Mucosa of descending colon (tissue), 3 donors: ENCODE measurements around the gene NAA11. TPM values are rescaled to one million over a fixed set of nuclear protein-coding genes. Genes with fewer than 3 reads are reported as not detected.

Experiments
- ATAC-seq: fragments of 200-7000 bp; cut with Tn5 transposase; one replicate; pipeline ENCODE4 v1.9.1; 2020; ENCODE audit warnings: mild to moderate bottlenecking, moderate library complexity
- DNase-seq, 3 donors: peaks; one replicate each; pipeline ENCODE4 v3.0.0-alpha.2; 2020
- H3K36me3 ChIP-seq: fragments of 200-600 bp; one replicate; pipeline ENCODE4 v1.8.0; 2021; ENCODE audit warnings: low read depth, mild to moderate bottlenecking
- H3K4me1 ChIP-seq: fragments of 200-600 bp; one replicate; pipeline ENCODE4 v1.8.0; 2021; ENCODE audit warnings: low read depth, mild to moderate bottlenecking
- H3K4me3 ChIP-seq: fragments of 200-600 bp; one replicate; pipeline ENCODE4 v1.8.0; 2021; ENCODE audit warnings: mild to moderate bottlenecking
- H3K9me3 ChIP-seq: fragments of 200-600 bp; one replicate; pipeline ENCODE4 v1.8.0; 2021; ENCODE audit warnings: mild to moderate bottlenecking
- CTCF ChIP-seq: fragments of 200-600 bp; IDR thresholded peaks from one replicate; pipeline ENCODE4 v1.8.0; 2022; ENCODE audit warnings: antibody characterized with exemption, mild to moderate bottlenecking
- intact Hi-C, 2 donors: fragments of 100-400 bp; cut with DNase I in 1 of 2; cut with micrococcal nuclease in 1 of 2; formaldehyde crosslinking; loops; one replicate each; pipeline versions ENCODE4 v1.11.0 to v1.11.1; 2022; cut with DNase I, micrococcal nuclease
- total RNA-seq, 3 donors: library from RNA; stranded (reverse); fragmentation: NEBNext Ultra II Directional in 2 of 3; extraction: Animal tissue kit (Norgen Biotek cat#: 25700) in 2 of 3; gene quantifications; one replicate each; pipeline versions ENCODE4 v1.2.1 to v1.2.4, GENCODE V29; 2021 to 2023
- donor health status: DM: no; HTN: no; CAD: no; lungs with moderate emphysema.
- donor health status: DM: no; HTN: no; CAD: no.
- donor health status: DM: no; HTN: yes; CAD: no.

NAA11 gene
- total RNA-seq, 3 donors from 2014 or later: not detected

DNA sequence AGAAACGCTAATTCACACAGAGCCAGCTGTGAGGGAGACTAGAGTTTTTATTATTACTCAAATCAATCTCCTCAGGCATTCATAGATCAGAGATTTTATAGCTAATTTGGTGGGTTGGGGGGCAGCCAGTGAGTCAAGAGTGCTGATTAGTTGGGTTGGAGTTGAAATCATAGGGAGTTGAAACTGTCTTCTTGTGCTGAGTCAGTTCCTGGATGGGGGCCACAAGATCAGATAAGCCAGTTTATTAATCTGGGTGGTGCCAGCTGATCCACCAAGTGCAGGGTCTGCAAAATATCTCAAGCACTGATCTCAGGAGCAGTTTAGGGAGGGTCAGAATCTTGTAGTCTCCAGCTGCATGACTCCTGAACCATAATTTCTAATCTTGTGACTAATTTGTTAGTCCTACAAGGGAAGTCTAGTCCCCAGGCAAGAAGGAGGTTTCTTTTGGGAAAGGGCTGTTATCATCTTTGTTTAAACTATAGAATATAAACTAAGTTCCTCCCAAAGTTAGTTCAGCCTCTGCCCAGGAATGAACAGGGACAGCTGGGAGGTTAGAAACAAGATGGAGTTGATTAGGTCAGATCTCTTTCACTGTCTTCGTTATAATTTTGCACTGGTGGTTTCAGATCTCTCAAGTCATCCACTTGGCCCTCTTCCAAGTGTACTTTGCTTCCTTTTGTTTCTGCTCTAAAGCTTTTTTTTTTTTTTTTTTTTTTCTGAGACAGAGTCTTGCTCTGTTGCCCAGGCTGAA is 5.4 kb upstream of the NAA11 start:
- intact Hi-C loops: no loop called here
- Histone ChIP-seq H3K36me3 (no peaks in the 10 kb centered on the region), H3K4me1 (no peaks in the 10 kb centered on the region), H3K4me3 (no peak overlapping the region), H3K9me3 (no peaks in the 10 kb centered on the region)
- peak; percentile 44 for ATAC-seq
- no peak for TF ChIP-seq CTCF
- peak in 1 of 3 donors; percentile 66 for DNase-seq

DNA sequence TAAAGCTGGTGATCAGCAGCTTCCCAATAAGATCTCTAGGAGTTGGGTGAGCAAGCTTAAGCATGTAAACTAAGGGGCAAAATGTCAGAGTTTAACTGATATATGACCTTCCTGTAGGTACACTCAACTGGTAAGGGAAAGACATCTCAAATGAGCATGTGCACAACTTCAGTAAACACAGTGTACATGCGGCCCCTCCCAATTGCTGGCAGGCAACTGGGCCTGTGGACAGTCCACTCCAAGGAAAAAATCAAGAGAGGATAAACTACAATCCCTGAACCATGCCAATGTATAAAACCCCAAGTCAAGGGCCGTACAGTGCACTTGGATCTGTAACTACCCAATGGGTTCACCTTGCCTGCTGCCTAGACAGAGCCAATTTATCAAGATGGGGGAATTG is 4.9 kb upstream of the NAA11 start:
- intact Hi-C loops: no loop called here
- DNase-seq (no peak), ATAC-seq (no peak)
- Histone ChIP-seq H3K4me3 (no peak overlapping the region), H3K36me3 (no peaks in the 10 kb centered on the region), H3K4me1 (no peaks in the 10 kb centered on the region), H3K9me3 (no peaks in the 10 kb centered on the region)
- TF ChIP-seq CTCF: no peak

- H3K36me3 ChIP-seq: no peaks in the 10 kb centered on the region
- DNase-seq (no peak), ATAC-seq (no peak)
- no peak for TF ChIP-seq CTCF
- no peaks in the 10 kb centered on the region for H3K4me1 ChIP-seq
- no peak overlapping the region for H3K4me3 ChIP-seq
- H3K9me3 ChIP-seq: no peaks in the 10 kb centered on the region
- intact Hi-C loops: no loop called here
These were observed 425 bp downstream of the NAA11 start for GRCh38 chr4:79325436-79325835.

DNA sequence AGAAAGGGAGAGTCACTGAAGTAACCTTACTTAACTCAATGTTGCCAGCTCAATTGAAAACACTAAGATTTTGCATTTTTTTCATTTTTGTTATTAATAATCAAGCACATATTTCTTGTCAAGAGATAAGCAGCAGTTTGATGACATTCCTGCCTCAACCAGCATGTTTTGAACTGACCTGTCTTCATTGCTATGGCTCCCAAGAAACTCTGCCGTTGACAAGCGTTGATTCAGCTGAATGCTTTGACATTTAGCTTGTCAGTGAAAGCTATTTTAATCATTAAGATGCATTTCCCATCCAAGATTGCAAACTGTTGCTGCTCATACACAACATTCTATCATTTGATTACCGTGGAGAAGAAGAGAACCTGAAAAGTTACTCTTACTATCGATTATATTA is 5.9 kb downstream of the NAA11 start:
- Histone ChIP-seq H3K9me3 (no peaks in the 10 kb centered on the region), H3K4me3 (no peak overlapping the region), H3K4me1 (no peaks in the 10 kb centered on the region), H3K36me3 (no peaks in the 10 kb centered on the region)
- DNase-seq (no peak), ATAC-seq (no peak)
- TF ChIP-seq CTCF: no peak
- intact Hi-C loops: no loop called here

DNA sequence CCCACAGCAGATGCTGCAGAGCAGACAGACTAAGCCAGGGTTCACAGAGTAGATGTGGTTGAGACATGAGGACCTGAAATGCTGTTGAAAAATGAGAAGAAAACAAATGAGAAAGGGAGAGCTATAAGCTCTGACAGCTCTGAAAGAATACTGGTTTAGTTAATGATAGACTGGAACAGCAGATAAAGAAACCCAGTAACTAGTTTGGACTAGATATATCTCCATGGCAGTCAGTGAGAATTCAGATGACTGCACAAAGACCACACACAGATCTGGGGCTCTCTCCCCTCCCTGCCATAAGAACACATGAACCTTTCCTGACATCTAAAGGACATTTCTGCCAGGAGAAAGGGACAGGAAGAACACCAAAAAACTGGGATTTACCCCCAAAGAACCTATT is 8.2 kb downstream of the NAA11 start:
- no peak for ATAC-seq
- no peak for TF ChIP-seq CTCF
- intact Hi-C loops: no loop called here
- DNase-seq: no peak
- Histone ChIP-seq H3K36me3 (no peaks in the 10 kb centered on the region), H3K9me3 (no peaks in the 10 kb centered on the region), H3K4me3 (no peak overlapping the region), H3K4me1 (no peaks in the 10 kb centered on the region)

GRCh38 chr4:79315891-79316290 is 10.0 kb downstream of the NAA11 start:
- DNase-seq (no peak), ATAC-seq (no peak)
- Histone ChIP-seq H3K4me3 (no peak overlapping the region), H3K9me3 (no peaks in the 10 kb centered on the region), H3K36me3 (no peaks in the 10 kb centered on the region), H3K4me1 (no peaks in the 10 kb centered on the region)
- TF ChIP-seq CTCF: no peak
- intact Hi-C loops: no loop called here
